CD4-positive, alpha-beta T cell treated with Interleukin-15 for 1 hour (primary cell): Measurements from ENCODE around the gene ABCA7.

Source experiments
- DNase-seq: peaks from one replicate; pipeline ENCODE4 v3.0.0-alpha.2; 2020

The ABCA7 gene

GRCh38 chr19:1074544-1075283, 34.8 kb downstream of the ABCA7 start:
- peak; percentile 94 for DNase-seq

- no peak for DNase-seq
Measured at GRCh38 chr19:1076046-1076386, 36.1 kb downstream of the ABCA7 start.

- peak; percentile 95 for DNase-seq
Measured at GRCh38 chr19:1076951-1077350, 37.0 kb downstream of the ABCA7 start.

GRCh38 chr19:1079566-1080111, 39.7 kb downstream of the ABCA7 start:
- peak; percentile 66 for DNase-seq

GRCh38 chr19:1080360-1081161, 40.7 kb downstream of the ABCA7 start:
- no peak for DNase-seq

GRCh38 chr19:1081301-1082164, 41.6 kb downstream of the ABCA7 start:
- DNase-seq: no peak

GRCh38 chr19:1082165-1082927, 42.4 kb downstream of the ABCA7 start:
- peak; percentile 93 for DNase-seq

GRCh38 chr19:1082928-1083816, 43.3 kb downstream of the ABCA7 start:
- DNase-seq: no peak

- no peak for DNase-seq
Measured at GRCh38 chr19:1084024-1084868, 44.3 kb downstream of the ABCA7 start.

GRCh38 chr19:1085053-1085658, 45.2 kb downstream of the ABCA7 start:
- DNase-seq: no peak

- no peak for DNase-seq
Measured at GRCh38 chr19:1085676-1086442, 46.0 kb downstream of the ABCA7 start.

- DNase-seq: no peak
Measured at GRCh38 chr19:1086613-1087012, 46.7 kb downstream of the ABCA7 start.

GRCh38 chr19:1087813-1088415, 48.0 kb downstream of the ABCA7 start:
- DNase-seq: peak; percentile 77

GRCh38 chr19:1088416-1089010, 48.6 kb downstream of the ABCA7 start:
- no peak for DNase-seq

- DNase-seq: no peak
Measured at GRCh38 chr19:1089126-1089771, 49.3 kb downstream of the ABCA7 start.

GRCh38 chr19:1089891-1090290, 50.0 kb downstream of the ABCA7 start:
- peak; percentile 74 for DNase-seq

GRCh38 chr19:1090731-1091543, 51.0 kb downstream of the ABCA7 start:
- DNase-seq: no peak
